Measurements from ENCODE around the gene PDE7B.

The PDE7B gene

DNA sequence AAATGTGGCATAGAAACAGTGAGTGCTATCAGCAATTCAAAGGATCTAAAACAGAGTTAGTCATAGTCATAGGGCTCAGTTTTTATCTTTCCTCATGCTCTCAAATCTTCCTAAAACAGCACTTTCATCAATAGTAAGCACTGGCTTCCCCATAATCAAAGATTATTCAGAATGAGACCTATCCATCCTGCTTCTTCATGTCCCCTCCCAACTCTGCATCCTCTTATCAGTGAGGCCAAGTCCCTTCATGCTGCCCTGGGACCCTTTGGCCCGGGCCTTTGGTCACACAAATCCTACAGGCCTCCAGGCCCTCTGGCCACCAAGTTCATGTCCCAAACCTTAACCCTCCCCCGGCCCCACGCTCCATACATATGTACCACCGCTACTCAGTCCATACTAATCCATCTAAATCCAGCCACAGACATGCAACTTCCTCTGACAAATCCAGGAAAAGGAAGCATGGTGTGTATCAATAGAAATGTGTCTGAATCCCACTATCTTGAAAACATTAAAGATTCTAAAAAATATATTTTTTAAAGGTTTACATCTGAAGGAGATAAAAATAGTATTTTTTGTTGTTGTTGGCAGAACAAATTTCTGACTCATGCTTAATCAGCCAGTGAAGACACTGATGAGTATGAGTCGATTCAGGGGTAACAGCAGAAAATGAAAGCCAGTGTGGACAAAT, 143.5 kb downstream of the PDE7B start:
- no peak for DNase-seq

DNA sequence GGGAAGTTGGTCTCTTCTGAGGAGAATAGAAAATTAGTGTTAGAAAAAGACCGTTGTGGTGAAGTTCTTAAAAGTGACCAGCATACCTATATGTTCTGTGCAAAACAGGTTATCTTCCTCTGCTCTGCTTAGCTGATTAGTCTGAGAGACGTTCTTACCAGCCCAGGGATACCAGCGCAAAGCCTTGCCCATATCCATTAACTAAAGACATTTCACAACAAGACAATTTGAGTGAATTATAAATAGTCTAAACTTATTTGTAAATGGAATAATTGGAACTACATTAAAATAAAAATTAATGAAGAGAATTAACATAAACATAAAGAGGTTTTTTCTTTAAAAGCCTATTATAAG, 144.0 kb downstream of the PDE7B start:
- no peak for DNase-seq

DNA sequence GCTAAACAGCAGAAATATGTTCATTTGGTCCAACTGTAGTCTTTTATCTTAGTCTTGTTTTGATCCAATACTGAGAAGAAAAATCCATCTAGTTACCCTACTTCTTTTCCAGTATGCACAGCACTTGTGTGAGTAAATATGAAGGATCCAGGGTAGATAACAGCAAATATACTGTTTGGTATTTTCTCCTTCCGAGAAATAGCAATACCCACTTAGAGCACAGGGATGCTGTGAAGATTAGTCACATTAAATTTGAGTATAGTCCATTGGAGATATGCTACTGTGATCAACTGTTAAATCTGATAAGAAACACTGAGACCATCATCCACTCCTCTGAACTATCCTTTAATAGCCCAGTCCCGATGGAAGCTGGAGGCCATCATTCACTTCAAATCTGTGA, 145.2 kb downstream of the PDE7B start:
- DNase-seq = no peak

DNA sequence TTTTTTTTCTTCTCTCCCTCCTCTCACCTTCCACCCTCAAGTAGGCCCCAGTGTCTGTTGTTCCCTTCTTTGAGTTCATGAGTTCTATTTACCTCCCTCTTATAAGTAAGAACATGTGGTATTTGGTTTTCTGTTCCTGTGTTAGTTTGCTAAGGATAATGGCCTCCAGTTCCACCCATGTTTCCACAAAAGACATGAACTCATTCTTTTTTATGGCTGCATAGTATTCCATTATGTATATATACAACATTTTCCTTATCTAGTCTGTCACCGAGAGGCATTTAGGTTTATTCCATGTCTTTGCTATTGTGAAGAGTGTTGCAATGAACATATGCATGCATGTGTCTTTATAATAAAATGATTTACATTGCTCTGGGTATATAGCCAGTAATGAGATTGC, 147.9 kb downstream of the PDE7B start:
- no peak for DNase-seq

DNA sequence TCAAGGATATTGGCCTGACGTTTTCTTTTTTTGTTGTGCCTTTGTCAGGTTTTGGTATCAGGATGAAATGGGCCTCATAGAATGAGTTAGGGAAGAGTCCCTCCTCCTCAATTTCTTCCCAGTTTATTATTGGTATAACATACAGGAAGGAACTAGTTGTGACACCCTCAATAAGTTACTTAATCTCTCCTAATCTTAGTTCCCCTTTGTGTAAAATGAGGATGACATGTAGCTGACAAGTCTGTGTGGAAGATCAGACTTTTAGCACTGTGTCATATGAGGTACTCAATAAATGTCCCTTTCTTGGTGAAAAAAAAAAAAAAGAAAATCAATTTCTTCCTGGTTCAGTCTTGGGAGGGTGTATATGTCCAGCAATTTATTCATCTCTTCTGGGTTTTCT, 155.8 kb downstream of the PDE7B start:
- no peak for DNase-seq

DNA sequence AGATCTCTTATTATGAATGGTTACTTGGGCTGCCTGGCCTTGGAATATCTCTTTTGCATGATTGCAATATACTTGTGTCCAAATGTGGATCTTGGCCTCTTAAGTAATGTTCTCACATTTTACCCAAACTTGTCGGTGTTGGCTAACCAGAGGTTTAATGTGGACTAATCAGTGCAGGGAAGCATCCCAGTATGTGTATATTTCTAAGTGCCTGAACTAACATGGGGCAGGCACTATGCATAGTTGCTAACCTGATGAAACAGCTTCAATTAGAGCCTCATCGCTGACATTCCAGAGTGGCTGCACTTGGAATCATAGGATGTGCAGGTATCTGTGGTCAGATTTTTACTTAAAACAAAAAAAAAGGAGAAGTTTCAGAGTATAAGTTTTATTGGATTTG, 160.0 kb downstream of the PDE7B start:
- no peak for DNase-seq

DNA sequence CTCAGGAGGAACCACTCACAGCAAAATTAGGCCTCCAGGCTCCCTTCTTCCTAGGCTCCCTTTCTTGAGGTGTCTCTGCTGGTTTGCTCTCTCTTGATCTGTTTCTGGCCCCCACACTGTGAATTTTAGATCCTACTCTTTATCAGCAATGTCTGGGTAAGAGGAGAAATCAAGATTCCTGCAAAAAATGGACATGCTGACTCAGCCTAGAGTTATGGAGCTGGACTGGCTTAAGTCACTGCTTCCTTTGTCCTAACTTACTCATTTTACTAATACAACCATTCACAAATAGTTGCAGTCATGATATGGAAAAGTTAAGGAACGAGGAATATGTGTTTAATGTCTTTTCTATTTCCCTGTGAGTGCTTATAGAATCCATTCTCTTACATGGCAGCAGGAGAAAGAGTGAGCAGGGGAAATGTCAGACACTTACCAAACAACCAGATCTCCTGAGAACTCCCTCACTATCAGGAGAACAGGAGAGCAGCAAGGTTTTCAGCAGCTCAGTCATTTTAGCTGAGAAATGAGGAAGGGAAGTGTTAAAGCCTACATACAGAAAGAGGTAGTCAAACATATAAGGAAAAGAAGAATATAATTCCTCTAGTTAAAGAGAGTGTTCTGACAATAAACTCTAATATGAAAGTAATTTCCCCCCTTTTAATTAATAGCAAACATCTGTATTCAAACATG, 160.8 kb downstream of the PDE7B start:
- DNase-seq = no peak

DNA sequence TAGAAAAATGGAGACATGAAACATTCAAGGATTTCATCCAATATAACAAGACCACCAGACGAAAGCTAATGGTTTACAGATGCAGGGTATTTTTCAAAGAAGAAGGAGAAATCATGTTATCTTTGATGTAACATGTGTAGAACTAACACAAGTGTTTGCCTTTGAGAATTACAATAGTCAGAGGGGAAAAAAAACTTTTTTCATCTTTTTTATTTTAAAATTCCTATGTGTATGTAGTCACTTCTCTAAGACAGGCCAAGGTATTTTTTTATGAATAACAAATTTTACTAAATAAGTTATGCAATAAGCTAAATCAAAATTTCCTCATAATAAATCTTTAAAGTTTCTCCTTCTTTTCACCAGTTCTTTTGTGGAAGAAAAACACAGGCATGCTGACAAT, 161.4 kb downstream of the PDE7B start:
- DNase-seq = no peak

DNA sequence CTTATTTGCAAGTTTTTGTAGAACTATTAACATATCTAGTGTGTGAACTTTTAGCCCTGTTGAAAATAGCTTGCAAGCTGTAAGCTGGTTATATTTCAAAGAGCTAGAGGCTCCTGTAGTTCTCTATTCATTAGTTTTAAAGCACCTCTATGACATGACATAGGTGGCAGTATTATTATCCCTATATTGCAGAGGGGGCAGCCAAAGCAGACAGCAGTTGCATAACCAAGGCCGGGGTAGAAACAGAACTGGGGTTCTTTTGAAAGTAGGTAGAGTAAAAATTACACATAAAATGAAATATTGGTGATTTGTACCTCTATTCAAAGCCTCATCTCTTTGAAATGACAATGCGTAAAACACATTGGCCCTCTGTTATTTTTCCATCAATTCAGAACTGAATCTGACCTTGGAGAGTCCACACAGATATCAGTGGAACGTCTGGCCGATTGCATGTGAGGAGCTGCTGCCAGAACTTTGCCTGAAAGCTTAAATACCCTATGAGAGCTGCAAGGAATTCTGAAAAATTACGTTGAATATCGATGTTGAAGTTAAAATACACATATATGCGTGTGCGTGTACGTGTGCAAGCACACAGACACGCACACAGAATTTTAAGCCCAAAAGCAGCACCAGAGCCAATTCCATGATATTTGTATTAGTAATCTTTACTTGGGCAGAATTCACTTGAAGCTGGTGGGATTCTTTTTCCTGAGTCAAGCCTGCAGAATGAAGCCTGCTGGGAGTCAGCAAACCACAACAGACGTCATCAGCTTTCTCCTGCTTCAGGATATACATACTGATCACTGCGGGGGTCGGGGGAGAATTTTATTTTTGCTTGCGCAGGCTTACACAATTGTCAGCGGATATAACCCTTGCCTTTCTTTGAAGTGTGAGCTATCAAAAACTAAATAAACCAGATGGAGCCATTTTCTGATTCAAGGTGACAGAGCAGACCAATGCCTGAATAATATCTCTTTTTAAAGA, 163.2 kb downstream of the PDE7B start:
- no peak for DNase-seq

DNA sequence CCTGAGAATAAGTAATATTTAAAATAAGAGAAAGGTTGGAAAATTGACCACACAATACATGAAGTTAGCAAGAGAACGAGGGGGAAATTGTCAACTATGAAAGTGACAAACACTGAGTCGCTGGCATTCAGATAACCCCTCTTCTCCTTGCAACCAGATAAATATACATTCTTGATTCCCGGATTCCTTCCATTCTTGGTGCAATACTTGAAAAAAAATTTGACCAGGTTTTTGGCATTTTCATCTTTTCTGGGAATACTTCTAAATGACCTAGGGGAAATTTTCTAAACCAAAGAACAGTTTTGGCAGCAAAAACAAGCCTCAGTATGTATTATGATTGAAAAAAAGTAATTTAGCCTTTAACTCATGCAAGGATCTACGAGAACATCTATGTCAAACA, 164.0 kb downstream of the PDE7B start:
- DNase-seq = no peak

DNA sequence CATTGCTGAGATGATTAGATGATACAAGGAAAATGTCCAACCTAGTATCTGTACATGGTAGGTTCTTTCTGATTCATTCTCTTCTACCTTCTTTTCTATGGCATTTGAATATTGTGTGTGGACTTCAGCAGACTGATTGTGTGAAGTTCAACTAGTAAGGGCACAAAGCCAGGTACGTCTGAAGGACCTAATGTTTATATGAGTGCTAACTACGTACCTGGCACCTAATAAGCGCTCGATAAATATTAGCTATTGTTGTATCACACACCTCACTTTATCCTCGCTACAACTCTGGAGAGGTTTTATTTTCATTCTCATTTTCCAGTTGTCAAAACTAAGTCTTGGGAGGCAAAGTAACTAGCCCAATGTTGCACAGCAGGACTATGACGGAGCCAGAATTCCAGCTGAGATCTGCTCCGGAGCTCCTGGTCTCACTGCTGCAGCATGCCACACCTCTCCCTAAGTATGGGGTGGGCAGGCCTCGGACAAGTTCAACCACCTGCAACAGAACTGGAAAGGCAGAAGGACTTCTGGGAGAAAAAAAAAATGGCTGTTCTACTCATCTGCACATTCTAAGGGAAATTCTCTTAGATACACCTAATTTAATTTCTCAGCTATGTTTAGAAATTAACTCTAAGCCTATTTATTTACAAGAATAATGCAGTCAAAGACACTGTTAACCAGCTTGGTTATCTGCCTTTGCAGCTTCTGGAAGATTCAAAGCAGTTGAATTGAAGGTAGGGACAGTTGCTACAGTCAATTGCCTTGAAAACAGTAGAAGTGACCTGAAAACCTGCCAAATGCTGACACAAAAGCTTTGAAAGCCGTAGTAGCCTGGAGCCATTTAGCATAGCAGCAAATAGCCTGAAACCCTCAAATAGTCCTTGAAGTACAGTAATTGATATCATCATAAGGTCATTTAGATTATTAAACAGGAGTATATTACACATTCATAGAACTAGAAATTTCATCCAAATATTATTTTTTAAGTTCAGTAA, 165.0 kb downstream of the PDE7B start:
- no peak for DNase-seq

DNA sequence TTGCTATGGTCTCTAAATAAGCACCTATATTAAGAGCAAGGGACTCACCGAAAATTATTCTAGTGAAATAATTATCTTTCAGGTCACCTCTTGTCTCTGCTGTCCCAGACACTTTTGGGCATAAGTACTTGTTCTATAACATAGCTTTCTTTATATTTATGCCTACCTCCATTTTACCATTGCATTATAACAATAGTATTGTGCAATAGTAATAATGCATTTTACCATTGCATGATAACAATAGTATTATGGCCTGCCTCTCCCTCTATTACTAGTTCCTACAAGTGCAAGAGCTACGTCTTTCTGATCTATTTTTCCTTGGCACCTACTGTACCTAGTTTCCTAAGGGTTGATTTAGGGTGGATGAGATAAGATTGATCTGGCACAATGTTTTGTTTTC, 169.2 kb downstream of the PDE7B start:
- no peak for DNase-seq

DNA sequence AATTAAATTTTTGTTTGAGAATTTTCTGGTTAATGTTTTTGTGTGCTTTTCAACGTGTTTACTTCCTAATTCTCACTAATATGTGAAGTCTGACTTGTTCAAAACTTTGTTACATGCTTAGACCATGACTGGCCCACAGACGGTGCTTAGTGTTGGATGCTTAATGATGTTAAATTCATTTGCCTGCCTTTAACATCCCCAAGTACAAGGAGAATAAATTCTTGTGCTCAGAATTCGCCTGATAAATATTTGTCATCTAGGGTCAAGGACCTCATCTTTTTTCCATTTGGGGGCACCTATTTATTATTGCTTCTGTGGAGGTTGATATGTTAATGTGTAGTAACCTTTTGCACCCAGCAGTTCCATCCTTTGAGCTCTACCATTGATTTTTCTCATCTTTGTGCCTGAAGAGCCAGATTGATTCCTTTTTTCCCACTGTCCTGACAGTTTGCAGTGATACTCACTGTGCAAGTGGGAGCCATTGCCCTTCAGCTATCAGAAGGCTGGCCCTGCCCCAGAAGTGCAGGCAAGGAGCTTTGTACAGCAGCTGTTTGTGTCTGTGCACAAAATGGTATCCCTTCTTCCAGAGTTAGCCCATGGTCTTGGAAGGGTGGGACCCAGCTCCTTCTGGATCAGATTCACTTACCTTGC, 170.8 kb downstream of the PDE7B start:
- no peak for DNase-seq

DNA sequence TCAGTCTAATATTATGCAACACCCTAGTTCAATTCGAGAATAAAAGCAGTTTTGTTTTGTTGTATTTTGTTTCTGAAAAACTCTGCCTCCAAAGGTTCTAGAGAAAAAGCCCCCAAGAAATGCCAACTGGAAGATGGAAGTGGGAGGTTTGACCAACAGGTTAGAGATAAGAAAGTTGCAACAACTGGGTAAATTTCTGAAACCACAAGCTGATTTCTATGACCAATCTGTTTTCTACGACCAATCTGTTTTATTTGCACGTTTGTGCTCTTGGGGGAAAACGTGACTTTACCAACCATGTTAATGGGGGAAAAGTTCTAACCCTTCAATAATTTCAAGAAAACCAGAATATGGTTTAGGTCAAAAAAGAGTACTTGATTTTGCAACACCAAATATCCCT, 173.2 kb downstream of the PDE7B start:
- DNase-seq = no peak

DNA sequence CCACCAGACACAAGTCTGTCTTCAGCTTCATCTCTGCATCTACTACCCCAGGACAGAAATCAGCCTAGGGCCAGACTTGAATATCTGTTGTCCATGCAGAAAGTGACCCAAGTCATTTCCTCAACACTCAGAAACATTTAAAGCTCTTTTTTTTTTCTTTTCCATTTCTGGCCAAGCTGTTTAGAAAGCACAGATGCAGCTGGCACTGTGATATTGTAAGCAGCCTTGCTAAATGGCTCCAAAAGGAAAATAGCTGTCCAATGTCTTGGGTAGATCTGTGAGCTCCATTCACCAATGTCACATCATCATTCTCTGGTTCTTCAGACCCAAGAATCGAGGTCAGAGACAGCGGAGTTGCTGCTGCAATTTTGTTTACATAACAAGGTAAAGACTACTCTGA, 174.2 kb downstream of the PDE7B start:
- DNase-seq = no peak

DNA sequence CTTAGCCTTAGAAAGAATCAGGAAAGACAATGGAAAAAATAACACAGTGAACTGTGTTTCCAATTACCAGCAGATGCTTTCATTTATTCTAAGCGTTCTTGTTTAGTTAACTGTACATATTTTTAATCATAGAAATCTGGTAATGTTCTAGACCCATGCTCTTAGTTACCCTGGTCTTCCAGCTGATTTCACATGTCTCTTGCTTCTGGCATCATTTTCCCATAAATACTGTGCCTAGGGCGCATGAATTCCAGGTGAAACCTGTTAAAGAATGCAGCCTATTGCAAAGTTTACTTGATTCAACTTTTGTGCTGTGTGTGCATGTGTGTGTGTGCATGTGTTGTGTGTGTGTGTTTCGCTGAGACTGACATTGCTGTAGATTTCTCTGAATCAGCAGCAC, 178.6 kb downstream of the PDE7B start:
- no peak for DNase-seq

DNA sequence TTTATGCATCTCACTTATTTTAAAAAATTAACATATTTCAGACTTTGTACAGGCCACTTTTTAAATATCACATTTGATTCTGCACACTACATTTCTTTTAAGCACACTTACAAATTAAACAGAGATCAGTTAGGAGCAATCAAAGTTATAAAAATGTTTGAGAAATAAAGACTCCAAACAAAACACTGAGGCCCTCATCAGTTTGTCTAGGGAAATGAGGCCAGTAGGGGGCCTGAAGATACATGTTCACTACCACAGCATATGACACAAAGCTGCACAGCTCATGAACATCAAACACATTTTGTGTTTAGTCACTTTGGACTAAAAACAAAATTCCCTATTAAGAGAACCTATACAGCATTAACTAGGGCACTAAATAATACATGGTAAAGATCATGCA, 180.5 kb downstream of the PDE7B start:
- no peak for DNase-seq

DNA sequence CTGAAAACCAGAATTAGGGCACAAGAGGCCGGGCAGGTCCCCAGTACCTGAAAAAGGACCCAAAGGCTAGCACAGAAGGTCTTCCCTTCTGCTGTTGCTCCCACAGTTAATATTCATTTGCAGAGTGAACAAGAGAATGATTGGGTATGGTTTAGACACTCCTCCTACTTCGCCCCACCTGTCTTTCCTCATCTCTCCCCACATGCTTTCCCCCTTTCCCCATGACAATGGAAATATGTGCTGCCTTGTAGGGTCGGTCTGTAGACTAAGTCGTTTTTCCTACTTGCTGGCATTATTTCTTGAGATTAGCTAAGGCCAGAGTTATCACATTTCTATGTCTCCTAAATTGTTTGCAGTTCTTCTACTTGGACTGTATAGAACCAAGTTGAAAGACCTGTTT, 181.9 kb downstream of the PDE7B start:
- DNase-seq = no peak

DNA sequence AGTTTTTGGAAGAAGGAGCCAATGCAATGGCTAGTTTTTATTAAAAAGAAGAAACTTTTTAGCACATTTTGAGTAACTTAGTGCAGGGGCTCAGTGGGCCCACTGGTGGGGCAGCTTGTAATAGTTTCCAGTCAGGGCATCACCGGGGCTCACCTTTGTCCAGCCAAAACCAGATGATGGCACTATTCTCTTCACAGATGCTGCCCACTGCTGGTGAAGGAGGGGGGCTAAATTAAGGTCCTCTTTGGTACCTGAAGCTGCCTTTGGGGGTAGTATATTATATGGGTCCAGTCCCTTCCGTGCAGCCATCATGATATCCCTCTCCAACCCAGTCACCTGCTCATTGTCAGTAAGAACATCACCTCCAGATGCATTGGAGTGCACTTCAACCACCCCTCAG, 182.9 kb downstream of the PDE7B start:
- DNase-seq = no peak

DNA sequence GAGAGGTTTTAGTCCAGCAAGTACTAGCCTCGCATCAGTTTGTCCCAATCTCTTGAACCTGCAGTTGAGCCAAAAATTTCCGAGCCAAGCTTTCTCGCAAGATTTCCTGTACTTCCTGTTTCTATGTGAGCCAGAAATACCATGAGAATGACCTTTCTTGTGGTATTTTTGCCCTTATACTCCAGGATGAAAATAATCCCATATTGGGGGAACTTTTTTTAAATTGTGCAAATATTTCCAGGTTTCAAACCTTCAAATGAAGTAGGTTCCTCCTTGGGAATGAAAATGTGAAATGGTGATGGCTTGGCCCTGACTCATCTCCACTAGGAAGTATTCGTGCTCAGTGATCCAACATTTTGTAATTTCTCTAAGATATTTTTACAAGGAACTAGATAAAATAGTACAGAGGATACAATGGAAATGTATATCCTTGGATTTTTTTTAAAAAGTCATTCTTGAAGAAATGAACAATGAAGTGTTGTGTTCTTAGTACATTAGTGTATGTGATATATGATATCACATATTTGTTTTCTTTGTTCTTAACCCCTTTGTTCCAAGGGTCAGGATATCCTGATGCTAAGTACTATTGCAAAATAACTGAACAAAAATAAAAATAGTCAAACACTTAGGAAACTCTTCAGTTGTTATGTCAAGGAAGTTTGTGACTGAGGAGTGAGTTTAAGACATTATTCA, 184.0 kb downstream of the PDE7B start:
- no peak for DNase-seq

DNA sequence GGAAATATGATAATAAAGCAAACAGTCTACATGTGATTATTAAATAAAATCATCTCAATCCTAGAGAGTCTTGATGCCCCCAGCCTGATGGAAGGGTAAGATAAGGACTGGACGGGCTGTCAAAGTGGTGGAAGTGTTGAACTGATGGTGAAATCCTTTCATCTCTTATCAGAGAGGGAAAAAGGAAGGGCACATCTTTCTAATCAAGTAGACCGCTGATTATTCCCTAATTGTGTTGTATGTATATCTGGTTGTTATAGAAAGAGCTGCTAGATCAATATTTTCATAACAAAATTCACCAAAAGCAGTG, 184.5 kb downstream of the PDE7B start:
- no peak for DNase-seq

DNA sequence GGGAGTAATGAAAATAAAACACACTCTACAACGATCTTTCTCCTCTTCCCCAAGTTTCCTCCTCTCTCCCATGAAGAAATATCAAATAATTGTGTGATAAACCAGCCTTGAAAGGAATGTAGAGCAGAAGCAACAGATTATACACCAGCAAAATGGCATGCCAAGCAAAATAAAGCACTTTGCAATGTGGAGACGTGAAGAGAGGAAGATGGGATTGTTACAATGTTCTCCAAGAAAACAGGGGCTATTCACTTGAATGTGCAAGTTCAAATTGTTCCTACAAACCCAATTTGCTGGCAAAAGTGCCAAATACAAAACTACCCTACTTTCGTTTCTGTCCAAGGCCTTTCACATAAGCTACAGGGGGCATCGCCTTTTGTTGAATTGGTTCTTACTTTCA, 185.1 kb downstream of the PDE7B start:
- no peak for DNase-seq

Measured in CD4-positive, alpha-beta T cell treated with Interleukin-12 subunit alpha and Interleukin-12 subunit beta, for 1 hour (primary cell).